ENCODE measurements around the gene GMEB2.
"Not testable (repeated sequence)": the region's sequence is repeated elsewhere in the genome, so short reads cannot be mapped to it uniquely, and the experiment has no call there.

The GMEB2 gene

DNA sequence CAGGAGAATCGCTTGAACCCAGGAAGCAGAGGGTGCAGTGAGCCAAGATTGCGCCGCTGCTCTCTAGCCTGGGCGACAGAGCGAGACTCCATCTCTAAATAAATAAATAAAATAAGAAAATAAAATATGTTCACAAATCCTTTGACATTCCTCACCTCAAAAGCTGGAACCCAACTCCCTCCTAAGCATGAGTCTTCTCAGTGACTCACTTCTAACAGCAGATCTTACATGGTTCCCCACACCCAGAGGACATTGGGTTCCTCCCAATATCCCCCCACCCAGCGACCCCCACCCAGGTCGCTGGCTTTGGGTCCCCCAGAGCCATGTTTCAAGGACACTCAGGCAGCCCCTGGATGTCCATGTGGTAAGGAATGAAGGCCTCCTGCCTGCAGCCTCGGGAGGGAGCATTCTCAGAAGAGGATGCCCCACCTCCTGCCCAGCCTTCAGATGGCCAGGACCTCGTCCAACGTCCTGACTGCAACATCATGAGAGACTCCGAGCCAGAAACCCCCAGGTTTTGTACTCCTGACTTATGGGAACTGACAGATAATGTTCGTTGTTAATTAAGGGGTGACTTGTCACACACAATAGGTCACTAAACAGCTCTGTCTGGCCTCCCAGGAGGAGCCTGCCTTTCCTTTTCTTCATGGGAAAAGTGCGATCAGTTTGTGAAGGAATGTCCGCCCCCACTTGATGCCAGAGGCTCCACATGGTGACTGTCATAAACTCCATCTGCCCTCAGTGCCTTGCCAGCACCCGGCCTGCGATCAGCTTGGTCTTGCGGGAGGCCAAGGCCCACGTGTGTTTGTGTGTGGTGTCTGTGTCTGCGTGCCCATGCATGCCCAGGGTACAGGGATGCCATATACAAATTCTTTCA, 10.1 kb upstream of the GMEB2 start:
- DNase-seq: no peak

DNA sequence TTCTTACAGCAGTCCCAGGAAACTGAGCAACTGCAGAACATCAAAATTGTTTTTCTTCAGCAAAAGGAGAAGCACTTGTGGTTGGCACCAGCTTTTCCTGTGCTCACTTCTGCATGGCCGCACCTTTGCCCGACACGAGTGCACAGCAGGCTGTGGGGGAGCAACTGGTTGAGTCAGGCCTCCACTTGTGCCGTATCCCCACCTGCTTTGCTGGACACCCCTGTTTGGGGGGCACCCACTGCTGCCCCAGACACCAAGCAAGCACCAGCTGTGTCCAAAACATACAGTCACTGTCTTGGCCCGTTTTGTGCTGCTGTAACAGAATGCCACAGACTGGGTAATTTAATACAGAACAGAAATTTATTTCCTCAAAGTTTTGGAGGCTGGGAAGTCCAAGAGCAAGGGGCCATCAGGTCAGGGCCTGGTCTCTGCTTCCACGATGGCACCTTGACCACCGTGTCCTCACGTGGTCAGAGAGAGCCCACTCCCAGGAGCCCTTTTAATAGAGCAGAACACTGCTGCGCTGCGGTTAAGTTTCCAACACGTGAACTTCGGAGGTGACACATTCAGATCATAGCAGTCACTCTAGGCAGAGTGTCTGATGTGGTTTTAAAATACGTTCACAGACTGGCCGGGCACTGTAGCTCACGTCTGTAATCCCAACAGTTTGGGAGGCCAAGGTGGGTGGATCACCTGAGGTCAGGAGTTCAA, 8.7 kb upstream of the GMEB2 start:
- DNase-seq: peak in 2 of 4 experiments; percentile 62 to 67

DNA sequence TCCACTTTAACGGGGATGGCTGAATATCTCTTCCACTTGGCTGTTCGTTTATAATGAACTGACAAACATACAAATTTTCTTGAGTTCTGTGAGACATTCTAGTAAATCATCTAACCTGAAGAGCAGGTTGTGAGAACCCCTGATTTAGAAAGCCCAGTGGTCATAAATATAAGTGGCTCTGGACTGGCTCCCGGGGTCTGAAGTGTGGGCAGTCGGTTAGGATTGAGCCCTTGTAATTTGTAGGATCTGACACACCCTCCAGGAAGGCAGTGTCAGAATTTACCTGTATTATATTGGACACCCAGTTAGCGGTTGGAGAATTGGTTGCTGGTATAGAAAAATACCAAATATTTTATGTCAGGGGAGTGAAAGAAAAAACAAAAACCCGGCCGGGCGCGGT, 6.8 kb upstream of the GMEB2 start:
- no peak for DNase-seq

DNA sequence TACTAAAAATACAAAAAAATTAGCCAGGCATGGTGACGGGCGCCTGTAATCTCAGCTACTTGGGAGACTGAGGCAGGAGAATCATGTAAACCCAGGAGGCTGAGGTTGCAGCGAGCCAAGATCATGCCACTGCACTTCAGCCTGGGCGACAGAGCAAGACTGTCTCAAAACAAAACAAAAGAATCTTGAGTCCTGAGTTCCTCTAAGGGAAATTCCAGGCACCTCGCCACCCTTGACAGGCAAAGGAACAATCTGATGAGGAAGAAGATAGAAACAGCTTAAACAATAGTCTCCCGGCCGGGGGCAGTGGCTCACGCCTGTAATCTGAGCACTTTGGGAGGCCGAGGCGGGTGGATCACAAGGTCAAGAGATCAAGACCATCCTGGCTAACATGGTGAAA, 4.5 kb upstream of the GMEB2 start:
- not testable (repeated sequence) for DNase-seq

DNA sequence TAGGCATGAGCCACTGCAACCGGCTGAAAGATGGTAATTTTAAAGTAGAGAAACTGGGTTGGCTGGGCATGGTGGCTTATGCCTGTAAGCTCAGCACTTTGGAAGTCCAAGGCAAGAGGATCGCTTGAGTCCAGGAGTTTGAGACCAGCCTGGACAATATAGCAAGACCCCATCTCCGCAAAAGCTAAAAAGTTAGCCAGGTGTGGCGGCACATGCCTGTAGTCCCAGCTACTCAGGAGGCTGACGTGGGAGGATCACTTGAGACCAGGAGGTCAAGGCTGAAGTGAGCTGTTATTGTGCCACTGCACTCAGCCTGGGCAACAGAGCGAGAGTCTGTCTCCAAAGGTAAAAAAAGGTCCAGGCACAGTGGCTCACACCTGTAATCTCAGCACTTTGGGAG, 4.1 kb upstream of the GMEB2 start:
- not testable (repeated sequence) for DNase-seq

DNA sequence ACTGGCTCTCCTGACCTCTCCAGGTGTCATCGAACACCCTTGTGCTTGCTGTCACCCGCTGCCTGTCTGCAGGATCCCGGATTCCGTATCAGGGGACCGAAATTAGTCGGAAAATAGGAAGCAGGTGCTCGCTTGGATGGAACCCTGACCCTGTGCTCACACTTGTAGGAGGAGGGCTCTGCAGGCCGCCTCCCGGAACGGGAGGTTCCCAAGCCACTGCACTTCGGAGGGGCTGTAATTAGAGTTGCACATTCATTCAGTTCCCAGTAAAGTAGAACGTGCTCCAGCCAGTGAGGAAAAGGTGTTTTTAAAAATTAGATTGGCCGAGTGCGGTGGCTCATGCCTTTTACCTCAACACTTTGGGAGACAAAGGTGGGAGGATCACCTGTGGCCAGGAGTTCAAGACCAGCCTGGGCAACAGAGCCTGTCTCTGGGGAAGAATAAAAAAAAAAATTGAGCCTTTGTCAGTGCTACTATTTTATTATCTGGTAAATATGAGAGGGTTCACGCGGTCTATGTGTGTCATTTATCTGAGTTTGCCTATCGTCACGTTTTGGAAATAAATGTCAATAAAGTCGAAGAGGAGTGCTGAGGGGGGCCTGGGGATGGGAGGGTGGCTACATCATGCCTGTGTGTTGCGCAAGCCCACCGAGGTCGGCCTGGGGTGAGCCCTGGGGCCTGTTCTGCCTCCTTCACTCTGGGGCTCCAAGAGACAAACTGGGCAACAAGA, 1.5 kb upstream of the GMEB2 start:
- peak; percentile 26 to 50 (median 30) for DNase-seq

DNA sequence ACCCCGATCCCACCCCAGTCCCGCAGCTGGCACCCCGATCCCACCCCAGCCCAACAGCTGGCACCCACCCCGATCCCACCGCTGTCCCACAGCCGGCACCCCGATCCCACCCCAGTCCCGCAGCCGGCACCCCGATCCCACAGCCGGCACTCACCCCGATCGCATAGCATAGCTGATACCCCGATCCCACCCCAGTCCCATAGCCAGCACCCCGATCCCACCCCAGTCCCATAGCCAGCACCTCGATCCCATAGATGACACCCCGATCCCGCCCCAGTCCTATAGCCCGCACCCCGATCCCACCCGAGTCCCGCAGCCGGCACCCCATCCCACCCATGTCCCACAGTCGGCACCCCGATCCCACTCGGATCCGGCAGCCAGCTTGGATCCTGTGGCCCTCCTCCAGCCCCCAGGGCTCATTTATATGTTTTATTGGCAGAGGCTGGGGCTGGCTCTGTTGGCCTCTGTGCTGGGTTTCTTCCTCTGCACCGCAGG, 897 bp upstream of the GMEB2 start:
- DNase-seq: no peak

DNA sequence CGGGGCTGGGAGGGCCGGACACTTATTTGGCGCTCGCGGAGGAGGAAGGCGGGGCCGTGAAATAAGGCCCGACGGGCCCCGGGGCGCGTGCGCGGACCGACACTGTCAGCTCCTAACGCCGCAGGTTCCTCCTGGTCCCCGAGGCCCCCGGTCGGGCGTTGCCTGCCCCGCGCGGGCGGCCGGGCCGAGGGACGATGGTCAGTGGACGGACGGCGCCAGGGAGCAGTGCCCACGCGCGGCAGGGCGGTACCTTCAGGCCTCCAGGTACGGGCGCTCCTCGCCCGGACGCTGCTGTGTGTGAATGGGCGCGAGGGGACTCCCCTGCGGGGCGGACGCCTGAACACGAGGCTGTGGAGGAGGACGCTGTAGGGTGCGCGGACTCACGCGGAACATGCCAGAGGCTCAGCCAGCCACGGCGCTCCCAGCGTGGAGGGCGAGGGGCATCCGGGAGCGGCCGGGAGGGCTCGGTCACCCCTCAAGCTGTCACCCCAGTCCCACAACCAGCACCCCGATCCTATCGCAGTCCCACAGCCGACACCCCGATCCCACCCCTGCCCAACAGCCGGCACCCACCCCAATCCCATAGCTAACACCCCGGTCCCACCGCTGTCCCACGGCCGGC, 339 bp upstream of the GMEB2 start:
- peak; percentile 82 to 94 (median 87) for DNase-seq

DNA sequence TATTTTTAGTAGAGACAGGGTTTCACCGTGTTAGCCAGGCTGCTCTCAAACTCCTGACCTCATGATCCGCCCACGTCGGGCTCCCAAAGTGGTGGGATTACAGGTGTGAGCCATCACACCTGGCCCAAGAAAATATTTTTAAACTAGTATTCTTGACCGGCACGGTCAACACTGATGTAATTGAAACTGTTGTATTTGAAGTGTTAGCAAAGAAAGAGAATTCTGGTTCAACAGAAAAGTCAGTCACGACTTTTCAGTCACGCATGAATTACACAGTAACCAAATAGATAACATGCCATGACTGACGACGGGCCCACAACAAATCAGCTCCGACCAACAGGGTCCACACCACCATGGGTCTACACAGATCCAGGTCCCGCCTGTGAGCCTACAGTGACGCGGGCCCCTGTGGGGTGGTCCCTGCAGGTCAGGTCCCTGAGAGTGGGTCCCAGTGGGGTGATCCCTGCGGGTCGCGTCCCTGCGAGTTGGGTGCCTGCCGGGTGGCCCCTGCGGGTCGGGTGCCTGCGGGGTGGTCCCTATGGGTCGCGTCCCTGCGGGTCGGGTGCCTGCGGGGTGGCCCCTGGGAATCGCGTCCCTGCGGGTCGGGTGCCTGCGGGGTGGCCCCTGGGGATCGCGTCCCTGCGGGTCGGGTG, 1.0 kb downstream of the GMEB2 start:
- DNase-seq: peak in 1 of 4 experiments; percentile 39

DNA sequence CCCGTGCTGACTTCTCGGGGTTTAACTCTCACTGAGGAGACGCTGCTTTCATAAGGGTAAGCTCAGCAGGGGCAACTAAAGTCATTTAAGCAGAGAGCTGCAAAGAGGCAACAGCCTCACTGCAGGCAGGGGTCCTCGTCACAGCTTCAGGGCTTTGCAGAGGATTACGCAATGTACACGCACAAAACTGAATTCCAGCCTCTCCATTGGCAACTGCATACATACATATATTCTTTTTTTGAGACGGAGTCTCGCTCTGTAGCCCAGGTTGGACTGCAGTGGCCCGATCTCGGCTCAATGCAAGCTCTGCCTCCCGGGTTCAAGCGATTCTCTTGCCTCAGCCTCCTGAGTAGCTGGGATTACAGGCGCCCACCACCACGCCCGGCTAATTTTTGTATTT, 2.4 kb downstream of the GMEB2 start:
- no peak for DNase-seq

DNA sequence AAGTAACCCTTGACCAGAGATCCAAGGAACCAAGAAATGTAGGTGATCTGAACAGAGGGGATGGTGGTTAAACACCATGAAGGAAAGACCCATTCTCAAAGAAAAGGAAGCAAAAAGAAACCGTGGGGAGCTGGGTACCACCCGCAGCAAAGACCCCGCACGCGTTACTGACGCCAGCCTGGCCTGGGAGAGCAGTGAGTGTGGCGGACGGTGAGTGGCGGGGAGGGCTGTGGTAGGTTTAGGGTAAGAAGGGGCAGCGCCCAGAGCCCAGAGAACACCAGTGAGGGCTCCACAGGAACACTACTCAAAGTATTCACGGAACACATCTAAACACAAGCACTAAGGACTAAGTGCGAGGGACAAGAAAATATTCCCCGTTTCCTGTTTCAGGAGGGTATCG, 4.2 kb downstream of the GMEB2 start:
- DNase-seq: no peak

DNA sequence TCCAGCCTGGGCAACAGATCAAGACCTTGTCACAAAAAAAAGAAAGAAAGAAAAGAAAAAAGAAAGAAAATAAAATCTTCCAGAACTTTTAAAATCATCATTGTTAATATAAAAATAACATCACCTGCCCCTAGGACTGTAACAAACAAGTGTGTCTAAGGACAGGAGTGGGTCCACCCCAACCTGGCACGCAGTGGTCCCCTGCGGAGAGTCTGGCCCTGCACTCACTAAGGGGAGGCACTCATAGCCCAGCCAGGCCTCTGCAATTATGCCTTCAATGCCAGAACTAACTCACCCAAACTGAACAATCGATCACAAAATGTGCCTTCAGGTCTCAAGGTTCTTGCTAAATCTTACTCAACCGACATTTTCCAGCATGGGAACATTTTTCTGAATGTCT, 4.8 kb downstream of the GMEB2 start:
- DNase-seq: no peak

DNA sequence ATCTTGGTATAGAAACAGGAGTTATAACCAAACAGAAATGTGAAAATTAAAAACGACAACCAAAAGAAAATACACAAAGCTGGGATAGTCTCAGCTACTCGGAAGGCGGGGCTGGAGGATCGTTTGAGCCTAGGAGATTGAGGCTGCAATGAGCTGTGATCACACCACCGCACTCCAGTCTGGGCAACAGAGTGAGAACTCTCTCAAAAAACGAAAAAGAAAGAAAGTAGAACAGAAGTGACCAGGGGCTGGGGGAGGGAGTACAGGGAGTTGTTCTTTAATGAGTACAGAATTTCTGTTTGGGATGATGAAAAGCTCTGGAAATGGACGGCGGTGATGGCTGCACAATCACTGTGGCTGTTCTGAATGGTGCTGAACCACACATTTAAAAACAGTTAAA, 5.9 kb downstream of the GMEB2 start:
- DNase-seq: no peak

DNA sequence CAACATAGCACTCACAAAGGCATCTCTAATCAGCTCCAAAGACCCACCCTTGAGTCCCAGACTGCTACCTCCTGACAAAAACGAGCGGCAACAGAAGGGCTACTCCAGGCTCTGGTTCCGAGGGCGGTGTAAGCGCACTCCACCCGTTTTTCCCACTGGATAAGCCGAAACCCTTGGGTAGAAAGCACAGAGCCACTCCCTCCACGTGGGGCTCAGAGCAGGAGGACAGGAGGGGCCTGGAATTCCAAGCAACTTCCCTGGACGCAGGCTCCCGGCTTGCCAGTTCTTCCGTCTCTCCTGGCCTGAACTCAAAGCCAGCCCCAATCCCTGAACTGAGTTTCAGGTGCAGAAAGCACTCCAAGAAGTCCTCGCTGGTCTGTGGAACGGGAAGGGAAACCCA, 7.4 kb downstream of the GMEB2 start:
- no peak for DNase-seq

DNA sequence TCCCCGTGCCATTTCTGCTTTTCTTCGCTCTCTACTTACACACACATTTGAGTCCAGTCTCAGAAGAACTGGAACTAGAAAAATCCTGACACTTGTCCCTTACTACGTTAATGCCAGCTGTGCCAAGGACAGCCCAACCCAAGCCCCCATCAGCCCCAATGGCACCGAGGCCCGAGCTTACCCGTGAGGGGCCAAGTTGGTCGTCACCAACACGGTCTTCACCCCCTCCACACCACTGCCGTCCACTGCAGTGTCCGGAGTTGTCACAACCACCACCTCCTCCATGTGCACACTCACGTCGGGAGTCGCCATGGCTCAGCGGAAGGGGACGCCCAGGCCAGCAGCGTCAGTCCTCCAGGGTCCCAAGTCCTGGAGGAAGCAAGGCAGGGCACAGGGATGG, 7.8 kb downstream of the GMEB2 start:
- DNase-seq: no peak

DNA sequence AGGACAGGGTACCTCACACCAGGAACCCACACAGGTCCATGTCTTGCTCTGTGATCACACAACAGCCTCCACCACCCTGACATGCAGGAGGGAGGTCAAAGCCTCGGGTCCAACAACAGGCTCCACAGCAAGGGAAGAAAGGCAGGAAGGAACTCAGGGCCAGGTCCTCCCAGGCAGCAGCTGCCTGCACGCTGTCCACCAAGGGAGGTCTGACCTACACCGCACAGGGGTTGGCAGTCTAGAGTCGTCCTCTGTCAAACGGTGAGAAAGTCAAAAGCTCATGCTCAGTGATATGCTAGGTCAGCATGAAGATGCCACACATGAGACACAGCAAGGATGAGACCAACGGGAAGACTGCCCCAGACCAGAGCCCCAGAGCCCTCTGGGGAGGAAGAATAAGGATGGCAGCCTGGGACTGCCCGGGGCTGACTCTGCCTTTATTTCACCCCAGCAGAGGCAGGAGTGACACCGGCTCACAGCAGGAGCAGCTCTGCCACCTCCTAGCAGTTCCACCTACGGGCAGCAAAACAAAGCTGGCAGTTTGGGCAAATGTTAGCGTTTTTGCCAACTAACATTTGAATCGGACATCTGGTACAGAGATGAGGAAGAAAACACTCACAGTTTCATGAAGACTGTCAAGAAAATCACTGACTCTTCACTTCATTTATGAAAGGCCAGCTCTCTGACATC, 8.5 kb downstream of the GMEB2 start:
- DNase-seq: no peak

DNA sequence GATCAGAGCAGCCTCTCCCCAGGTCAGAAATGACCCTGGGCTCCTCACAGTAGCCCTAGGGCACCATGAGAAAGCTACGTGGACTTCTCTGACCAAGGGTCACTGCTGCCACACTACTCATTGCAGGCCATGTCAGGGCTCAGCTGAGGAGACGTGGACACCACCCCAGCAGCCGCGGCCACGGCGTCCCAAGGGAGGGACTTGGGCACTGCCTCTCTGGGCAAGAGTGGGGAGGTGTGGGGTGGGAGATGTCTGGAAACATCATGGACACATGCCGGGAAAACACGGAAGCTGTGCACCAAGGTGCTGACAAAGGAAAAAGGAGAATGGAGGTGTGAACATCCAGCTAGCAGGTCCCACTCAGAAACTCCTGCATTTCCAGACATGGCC, 9.0 kb downstream of the GMEB2 start:
- DNase-seq: no peak

DNA sequence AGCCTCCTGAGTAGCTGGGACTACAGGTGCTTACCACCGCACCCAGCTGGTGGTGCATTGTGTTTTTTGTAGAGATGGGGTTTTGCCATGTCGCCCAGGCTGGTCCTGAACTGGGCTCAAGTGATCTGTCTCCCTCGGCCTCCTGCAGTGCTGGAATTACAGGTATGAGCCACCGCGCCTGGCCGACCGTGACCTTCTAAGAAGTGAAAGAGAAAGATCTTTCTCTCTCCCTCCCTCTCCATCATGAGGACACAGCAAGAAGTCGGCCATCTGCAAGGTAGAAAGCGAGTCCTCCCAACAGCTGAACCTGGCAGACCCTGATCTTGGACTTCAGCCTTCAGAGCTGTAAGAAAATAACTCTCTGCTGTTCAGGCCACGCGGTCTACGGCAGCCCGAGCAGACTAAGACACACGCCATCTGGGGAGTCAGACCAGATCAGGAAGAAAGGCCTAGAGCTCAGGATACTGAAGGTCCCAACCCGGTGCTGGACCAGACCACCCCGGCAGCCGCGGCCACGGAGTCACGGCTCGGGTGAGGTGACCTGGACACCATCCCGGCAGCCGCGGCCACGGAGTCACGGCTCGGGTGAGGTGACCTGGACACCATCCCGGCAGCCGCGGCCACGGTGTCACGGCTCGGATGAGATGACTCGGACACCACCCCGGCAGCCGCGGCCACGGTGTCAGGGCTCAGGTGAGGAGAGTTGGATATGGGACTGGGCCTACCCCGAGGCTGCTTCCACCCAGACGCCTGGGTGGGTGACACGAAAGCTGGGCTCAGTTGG, 9.6 kb downstream of the GMEB2 start:
- DNase-seq: no peak

DNA sequence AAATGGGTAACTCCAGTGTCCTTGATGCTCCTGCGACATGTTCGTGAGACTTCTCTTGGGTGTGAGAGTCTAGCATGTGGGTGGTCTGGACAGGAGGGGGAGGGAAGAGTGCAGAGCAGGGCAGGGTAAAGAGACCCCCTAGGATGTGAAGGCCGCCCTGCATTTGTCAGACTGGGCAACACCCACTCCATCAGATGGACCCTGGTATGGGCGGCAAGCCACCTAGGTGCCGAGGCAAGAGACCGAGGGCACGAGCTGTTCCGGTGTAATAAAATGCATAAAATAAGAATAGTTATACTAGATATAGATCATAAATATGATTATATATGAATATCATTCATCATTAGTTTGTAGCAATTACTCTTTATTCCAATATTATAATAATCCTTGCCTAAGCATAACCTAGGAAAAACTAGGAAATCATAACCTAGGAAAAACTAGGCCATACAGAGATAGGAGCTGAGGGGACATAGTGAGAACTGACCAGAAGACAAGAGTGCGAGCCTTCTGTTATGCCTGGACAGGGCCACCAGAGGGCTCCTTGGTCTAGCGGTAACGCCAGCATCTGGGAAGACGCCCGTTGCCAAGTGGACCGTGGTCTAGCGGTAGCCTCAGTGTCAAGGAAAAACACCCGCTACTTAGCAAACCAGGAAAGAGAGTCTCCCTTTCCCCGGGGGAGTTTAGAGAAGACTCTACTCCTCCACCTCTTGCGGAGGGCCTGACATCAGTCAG, 12.9 kb downstream of the GMEB2 start:
- DNase-seq: not testable (repeated sequence)

DNA sequence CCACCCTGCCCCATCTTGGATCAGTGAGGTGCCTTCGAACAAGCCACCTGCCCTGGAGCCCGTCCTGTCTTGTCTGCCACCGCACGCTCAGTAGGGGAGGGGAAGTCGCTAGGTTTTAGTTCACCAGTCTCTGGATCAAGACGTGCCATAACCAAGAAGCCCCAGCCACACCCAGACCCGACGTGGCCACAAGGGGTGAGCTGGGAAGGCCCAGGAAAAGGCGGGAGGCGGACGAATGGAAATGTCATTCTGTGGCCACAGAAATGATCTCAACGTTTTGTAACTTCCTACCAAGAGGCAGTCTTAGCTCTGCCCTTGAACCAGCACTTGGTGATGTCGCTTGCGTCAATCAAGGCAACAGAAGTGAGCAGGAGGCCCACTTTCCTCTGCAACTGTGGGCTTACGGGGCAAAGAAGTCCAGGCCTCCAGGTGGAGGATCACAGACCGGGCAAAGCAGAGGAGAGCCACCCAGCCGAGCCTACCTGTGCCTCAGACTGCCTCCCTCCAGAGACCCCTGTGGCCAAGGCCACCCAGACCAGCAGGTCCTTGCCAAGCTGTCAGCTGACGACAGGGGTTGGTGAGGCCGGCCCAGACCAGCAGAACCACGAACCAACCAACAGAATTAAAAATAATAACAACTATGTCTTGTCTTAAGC, 14.5 kb downstream of the GMEB2 start:
- DNase-seq: no peak
